Measurements from ENCODE around the gene ZBTB7C.

- no peak for TF ChIP-seq CTCF (conservative IDR thresholded peaks at IDR 0.05 in 1 of 2, IDR thresholded peaks at IDR 0.05 in 1 of 2; ENCODE audit: extremely low read depth in 1 of 2, insufficient read depth in 1 of 2, low read depth in 1 of 2, low read length in 2 of 2)
- TF ChIP-seq EZH2 (IDR thresholded peaks at IDR 0.05; ENCODE audit: borderline replicate concordance, low read length) = no peak
These were observed 9.5 kb upstream of the ZBTB7C start for GRCh38 chr18:48418539-48419276.

All from mammary epithelial cell (primary cell).